NCI-H446 treated with DMSO at 0.1 percent for 48 hours (cell line): ENCODE results near the gene EBF3.

Experiments
- DNase-seq: peaks from one replicate; lab custom pipeline; 2025; lab: John Stamatoyannopoulos, UW

Gene EBF3

DNA sequence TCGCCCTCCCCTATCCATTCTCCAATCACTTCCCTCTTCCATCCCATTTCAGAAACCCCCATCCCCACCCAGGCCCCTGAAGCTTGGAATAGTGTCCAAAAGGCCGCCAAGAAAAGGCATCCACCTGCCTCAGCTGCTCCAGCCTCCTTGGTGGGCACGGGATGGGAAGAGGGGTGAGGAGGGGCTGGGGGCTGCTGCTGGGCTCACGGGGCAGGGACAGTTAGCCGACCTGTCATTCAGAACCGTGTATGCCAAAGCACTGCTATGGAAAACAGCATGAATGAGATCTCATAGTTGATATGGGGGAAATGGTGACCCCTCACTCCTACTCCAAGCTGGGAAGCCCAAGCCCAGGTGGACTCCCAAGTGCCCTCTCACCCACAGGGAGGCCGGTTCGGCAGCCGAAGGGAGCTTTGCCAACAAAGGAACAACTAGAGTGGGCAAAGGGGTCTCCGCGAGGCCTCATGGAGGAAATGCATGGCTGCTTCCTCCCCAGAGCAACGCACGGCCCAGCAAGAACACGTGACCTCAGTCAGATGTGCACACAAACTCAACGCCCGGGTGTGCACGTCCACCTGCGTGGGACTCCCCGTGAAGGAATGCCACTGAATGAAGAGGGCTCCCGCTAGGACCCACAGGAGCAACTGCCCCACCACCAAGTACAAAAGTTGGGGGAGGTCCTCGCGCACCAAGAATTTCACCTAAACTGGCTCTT is 52.5 kb downstream of the EBF3 start:
- DNase-seq, result no peak

DNA sequence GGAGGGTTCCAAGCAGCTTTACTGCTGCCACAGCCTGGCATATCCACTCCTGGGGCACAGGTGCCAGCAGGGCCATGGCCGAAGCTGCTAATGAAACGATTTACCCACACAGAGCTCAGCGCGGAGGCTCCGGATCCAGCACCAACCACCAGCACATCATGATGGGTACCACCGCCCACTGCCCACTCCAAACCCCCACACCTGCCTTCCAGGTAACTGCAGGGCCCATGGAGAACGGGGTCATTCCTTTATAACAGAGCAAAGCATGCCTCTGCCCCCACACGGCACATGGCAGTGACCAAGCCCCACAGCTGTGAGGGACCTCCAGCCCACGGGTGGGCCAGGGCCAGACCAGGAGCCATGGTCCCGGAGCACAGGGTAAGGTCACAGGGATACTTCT is 53.2 kb downstream of the EBF3 start:
- no peak for DNase-seq

DNA sequence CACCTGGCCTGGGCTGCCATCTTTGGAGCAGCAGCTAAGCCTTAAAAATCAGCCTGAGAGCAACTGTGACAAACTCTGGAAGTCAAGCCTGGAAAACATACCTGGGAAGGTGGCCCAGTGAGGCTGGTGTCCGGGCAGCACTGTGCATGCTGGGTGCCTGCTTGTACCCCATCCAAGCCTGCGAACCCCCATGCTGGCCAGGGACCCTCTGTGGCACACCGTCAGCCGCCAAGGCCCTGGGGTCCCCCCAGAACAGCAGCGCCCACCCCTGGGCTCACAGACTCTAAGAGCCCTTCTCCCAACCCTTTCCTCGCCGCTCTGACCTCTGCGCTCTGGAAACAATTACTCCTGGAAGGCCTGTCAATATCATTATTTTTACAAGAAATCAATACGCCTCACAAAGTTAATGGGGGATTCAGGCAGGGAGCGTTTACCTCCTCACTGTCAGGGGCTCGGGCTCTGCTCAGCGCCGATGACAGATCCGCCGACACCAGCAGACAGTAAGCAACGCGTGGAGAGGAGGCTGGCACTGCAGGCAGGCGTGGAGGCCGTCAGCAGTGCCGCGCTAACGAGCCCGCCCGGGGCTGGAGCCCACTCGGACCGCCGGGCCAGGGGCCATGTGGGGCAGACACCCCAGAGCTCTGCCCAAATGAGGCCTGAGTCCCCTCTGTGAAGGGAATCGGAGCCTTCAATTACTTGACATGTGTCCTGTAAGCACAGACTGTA is 54.4 kb downstream of the EBF3 start:
- DNase-seq, result no peak

DNA sequence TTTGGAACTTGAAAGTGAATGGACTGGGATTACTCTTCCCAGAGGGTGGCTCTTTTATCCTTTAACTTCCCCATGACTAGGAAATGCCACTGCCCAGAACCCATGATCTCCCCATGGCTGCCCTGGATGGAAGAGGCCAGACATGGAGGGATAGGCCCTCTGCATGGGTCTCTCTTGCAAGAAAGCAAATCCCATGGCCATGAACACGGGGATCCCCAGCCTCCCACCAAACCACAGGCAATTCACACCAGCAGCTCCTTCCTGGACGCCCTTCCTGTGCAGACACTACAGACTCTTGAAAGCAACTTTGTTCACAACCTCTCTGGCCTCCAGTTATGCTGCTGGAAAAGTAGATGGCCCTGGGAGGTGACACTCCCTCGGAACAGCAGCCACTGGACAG is 55.0 kb downstream of the EBF3 start:
- no peak for DNase-seq

DNA sequence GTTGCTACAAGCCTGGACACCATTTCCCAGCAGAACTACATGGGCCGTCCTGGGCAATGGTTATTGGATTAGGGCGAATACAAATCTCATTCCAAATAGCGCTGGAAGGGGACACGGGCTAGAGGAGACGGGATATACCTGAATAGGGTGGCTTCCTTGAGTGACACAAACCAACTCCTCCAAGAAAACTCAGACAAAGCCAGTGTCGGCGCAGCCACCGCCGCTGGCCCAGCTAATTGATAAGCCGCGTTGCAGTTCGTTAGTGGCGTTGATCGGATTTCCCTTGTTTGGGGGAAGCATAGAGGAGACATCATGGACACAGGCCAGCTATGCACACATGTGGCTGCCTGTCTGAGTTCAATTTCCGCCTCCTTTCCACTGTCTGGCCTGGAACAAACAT is 55.7 kb downstream of the EBF3 start:
- DNase-seq, result no peak

DNA sequence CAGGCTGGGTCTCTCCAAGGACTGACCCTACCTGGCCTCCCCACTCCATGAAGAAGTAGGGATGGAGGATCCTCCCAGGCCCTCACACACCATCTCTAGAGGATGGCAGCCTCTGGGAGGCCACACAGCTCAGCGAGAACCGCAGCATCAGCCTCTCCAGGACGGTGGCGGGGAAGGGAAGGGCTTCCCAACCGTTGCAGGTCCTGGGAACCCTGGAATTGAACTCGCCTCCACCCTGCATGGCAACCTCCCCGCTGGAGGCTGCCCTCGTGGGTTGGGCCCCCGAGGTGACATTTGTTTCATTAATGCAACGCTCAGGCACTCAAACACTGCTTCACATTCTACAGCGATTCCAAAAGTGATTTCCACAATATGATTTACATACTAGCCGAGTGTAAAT is 58.5 kb downstream of the EBF3 start:
- no peak for DNase-seq

DNA sequence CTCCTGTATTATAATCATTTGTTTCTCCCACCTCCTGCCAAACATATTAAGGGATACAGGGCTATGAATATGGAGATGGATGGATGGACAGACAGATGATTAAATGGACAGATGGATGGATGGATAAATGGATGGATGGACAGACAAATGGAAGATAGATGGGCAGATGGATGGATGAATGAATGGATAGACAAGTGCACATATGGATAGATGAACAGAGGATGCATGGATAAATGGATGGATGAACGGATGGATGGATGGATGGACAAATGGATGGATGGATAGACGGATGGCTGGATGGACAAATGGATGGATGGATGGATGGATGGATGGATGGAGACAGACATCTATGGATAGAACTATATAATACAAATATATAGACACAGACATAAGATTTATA is 59.8 kb downstream of the EBF3 start:
- DNase-seq, result no peak

DNA sequence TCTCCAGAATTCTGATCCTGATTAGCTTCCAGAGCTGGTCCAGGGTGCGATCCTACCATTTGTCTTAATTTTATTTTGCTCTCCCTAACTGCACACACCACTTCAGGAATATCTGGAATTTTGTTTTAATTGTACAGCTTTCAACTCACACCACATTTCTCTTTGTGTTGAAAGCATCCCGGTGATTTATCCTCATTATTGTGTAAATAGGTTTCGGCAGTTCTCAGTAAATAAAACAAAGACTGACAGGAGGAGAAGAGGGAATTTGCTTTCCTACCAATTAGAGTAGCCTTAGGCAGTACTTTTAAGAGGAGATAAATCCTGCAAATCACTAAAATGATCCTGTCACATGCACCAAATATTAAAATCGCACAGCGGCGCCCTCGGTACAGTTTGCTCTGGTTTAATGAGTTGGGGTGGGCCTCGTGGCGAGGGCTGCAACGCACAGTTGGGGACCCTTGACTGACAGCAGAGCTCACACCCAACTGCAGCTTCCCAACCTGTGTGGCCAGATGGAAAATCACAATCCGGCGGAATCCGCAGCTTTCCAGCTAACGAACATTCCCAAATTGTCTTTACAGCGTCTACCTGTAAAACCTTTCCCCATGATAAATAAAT is 62.6 kb downstream of the EBF3 start:
- DNase-seq, result no peak

DNA sequence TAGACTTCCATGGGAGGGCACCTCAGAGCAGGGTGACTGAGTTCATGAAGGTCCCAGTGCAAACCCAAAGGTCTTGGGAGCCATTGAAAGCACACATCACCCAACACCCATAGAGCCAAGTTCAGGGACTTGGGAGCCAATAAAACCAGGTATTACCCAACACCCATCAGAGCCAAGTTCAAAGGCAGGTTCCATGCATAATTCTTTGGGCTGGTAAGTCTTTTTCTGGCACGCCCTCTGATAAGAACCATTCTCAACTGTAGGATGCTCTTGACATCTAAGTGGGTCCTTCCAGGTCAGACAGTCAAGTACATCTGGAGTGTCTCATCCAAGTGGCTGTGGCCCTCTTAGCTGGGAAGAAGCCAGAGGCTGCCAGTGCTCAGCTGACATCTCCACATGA is 63.2 kb downstream of the EBF3 start:
- DNase-seq, result no peak

DNA sequence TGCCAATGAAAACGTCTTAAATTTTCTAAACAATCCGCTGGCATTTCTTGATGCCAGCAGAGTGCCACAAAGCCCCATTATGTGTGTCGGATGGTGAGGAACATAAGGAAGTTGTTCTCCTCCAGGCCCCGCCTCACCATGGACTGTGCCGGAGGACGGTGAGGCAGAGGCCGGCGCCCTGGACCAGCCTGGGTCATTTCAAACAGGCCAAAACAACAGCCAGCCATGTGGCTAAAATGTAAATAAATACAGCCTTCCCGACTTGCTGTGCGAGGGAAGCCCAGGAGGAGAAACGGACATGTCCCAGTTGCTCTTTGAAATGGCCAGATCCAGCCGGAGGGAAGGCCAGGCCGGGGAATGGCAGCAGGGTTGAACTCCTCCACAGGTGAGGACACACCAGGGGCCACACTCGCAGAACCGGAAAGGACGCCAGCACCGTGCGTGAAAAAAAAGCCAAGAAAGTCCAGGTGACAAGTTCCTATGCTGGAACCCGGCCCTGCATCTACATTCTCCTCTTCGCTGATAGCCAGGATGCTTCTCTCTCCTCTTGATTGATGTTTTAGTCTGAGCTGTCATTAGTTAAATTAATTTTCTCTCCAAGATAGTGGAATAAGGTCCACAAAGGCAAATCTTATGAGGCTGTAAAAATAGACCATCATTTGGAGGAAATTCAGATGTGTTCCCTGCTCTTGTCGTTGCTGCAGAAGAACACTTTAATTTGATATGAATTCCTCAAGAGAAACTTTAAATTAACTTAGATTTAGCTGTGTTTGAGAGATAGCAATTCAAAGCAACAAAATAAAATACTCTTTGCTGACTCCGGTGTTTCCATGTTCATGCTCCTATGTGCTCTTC is 64.6 kb downstream of the EBF3 start:
- DNase-seq, result no peak

DNA sequence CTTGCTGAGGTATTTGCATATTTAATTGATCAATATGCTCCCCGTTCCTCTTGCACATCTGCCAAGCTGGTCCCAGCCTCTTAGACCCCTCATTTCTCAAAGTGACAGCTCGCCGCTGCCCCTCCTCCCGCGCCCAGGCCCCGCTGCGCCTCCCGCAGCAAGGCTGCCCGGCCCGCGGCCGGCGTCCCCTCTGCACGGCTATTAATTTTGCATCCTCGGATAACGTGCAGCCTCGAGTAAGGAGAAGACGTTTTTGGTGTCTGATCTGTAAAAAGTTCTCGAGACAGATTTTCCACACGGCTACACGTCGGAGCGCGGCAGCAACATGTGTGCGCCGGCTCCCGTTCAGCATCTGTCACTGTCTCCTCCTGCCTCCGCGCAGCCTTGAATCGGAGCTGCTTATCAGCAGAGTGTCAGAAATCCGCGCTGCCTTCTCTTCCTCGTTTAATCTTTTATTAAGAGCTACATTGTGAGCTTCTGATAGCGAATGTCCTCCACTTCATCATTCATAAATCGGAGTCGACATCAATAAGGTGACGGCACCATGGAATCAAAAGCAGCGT is 65.3 kb downstream of the EBF3 start:
- DNase-seq, result no peak

DNA sequence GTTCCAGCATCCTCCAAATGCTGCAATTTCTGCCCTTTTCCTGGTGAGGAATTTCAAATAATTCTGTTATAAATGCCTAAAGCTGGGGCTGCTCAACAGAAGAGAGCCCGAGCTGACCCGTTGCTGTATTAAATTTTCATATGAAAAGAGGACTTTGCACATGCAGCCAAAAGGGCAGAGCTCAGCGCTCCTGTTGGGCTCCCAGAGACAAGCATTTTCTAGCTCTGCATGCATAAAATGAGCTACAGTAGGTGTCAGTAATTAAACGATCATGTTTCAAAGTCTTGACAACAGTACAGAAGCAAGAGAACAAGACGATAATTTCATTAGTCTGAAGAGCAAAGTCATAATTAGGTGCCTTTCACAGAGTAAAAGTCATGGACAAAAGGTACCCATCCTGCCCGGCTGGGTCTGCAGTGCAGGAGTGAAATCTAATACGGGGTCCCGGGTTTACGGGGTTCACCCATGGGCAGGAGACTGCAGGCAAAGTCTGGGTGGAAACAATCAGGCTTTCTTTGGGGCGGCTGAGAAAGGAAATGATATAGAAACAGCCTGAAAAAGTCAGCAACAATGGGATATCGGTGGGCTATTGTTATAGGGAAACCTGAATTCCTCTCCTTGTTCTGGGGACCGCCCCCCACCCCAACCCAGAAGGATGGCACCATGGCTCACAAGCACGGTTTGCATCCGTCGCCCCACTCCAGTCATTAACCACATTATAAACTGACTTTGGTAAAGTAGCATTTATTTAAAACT is 66.0 kb downstream of the EBF3 start:
- no peak for DNase-seq

DNA sequence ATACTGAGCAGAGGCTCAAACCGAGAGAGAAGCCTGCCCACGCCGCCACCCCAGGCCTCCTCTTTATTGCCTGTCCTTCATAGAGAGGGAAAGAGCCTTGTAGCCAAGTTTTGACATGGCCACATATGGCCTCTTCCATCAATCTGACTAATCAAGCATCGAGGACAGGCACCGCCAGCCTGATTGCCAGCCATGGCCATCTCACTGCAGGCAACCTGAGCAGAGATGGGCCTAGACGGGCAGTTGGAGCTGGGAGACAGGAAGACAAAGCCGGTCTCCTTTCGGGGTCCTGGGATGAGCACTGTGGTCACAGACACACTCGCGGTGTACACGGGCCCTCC is 67.2 kb downstream of the EBF3 start:
- peak; percentile 50 for DNase-seq

DNA sequence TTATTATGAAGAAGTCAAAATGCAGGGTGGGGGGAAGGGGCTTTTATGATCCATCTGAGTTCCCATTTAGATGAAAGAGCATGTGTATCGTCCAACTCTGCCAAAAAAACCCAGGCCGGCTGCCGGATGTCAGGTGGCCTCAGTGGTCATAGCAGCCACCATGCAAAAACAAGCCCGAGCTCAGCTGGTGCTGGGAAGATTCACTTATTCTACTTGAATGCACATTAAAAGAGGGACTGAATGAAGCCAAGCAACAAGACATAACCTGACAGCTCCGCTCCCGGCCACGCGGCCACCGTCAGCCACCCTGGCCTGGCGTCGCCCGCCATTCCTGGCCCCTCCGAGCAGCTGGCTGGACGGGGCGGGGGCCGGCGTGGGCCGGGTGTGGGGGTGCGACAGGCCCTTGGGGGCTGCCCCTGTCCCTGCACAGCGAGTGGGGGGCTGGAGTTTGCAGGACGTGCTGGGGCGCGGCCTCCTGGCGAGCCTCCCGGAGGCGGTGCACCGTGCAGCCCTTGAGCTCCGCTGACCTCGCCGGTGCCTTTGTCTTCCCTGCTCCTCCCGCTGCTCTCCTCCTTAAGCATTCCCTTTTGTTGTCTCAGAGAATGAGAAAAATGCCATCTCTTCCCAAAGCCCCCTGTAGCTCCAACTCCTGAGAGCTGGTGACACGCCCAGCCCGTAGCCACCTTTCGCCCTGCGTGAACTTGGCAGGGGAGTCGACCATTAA is 67.8 kb downstream of the EBF3 start:
- DNase-seq, result peak; percentile 38

DNA sequence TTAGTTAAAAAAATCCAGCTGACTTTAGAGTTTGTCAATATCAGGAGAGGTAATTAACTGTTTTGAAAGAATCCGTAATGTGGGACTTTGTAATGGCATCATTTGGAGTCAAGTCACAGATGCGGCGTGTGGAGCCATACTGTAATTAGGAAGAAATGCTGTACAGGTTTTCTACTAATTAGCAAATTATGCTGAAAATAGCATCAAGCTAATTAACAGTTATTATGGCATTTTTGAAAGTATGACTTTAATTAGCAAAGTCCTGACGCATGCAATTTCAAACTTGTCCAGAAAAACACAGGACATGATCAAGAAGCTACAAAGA is 68.3 kb downstream of the EBF3 start:
- DNase-seq, result no peak

DNA sequence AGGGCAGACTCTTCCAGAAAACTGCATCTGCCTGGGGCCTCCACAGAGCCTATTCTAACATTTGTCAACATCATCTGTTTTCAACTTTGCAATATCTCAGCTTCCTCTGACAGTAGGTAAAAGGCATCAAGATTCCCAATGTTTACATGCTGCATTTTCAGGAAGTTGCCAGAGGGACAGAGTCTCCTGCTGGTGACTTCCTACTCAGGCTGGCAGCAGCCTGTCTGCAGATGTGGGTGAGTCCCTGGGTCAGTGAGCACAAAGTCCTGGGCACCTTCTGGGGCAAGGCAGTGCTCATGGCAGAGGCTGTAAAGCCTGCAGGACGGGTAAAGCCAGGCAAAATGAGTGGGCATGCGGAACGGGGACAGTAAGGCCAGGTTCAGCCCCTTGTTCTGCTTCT is 69.4 kb downstream of the EBF3 start:
- no peak for DNase-seq

DNA sequence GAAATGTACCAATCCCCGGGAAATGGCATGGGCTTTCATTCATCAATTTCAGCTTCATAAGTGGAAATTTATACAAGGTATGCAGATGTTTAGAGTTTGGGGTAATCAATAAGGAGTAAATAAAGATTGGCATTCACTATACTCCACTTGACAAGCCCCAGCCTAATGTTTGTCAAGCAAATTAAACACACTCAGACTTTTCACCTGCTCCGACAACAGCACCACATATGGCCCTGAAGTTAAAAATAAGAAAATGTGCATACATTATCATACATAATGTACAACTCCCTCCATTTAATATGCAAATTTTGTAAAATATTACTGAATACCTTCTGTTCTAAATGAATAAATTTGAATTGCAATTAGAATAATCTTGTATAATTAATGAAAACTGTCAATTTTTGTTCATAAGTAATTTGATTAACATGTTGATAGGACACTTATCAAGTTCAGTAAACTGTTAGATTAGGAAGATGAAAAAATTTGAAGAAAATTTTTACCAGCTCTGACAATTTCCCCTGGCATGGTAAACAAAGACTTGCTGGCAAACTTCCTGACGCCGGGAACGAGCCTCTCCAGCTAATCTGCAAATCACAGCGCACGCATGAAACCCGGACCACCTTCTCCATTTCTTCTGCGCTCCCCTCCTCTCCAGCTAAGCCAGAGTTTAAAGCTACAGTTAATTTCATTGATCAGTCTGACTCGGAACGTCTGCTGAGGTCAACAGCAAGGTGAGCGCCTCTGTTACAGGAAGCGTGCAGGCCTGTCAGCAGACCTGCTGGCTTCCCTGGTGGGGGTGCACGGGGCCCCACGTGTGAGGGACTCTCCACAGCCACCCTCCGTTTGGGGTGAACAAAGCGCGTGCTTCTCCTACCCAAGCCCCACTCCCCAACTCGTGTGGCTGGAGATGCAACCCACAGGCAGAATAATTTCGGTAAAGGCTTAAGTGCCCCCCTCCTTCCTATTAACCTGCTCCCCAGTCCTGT is 70.7 kb downstream of the EBF3 start:
- no peak for DNase-seq

DNA sequence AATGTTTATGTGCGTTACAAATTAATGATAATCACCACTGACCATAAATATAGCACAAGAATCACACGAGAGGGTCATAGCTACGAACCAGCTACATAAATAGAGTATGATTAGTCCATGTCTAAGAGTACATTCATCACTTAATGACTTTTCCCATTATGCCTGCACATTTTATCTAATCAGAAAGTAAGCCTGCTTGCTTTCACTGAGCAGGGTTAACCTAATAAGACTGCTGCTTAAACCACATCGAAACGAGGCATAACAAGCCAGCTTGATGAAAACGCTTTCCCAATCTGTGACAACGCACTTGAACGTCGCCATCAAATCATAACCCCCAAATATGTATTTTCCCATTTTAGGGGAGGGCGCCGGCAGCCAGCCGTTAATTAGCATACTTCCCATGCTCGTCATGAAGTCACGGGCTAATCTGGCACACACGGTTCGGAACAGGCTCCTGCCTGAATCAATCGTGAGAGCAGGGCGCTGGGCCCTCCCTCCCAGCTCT is 71.5 kb downstream of the EBF3 start:
- DNase-seq, result no peak

DNA sequence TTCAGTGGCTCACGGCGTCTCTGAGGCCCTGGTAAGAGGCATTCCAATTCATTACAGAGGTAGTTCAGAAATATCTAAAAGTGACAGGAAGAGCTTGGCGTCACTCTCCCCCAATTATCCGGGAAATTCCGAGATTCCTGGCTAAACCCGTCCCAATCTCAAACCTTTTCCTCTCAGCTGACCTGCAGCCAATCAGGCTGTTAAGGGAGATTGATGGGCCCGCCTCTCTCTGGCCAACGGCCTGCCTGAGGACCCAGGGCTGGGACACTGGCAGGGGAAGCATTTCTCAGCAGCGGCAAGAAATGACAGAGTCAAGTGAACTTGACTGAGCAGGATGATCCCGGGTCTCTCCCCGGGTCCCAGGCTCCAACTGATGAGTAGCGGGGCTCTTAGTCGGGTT is 72.3 kb downstream of the EBF3 start:
- no peak for DNase-seq

DNA sequence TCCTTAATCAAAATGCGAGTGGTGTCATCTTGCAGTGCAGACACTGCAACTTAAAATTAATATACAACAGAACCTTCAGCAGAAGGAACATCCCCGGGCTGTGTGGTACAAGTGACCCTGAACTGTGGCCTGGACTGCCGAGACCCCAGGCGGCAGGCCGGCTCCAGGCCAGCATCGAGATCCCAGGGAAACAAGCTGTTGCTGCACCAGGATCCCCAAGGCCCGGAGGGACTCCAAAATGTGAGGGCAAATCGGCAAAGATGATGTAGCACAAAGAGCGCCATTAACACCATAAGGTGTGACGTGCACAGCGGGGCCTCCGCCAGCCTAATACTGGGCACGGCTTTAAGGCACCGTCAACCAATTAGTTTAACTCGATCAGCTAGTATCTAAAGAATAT is 73.9 kb downstream of the EBF3 start:
- DNase-seq, result no peak
